A673 (cell line): ENCODE measurements around the gene SPRED3.

ENCODE experiments used
- EZH2 ChIP-seq: fragments of 200-600 bp; sonication (generic); IDR thresholded peaks from 2 replicates; pipeline ENCODE4 v1.6.1; 2017; ENCODE audit warnings: borderline replicate concordance, low read depth, mild to moderate bottlenecking, mixed read lengths, antibody characterized with exemption, low read length; ENCODE audit not compliant: poor library complexity, severe bottlenecking
- TF ChIP-seq, protein P1 (sequence below): fragments of 300-800, 200-600 bp; sonication (generic); conservative IDR thresholded peaks from 2 replicates; pipeline ENCODE4 v1.5.1; 2017; ENCODE audit warnings: low read depth, mild to moderate bottlenecking, antibody characterized with exemption, low read length, moderate library complexity, mixed read lengths

DNA sequence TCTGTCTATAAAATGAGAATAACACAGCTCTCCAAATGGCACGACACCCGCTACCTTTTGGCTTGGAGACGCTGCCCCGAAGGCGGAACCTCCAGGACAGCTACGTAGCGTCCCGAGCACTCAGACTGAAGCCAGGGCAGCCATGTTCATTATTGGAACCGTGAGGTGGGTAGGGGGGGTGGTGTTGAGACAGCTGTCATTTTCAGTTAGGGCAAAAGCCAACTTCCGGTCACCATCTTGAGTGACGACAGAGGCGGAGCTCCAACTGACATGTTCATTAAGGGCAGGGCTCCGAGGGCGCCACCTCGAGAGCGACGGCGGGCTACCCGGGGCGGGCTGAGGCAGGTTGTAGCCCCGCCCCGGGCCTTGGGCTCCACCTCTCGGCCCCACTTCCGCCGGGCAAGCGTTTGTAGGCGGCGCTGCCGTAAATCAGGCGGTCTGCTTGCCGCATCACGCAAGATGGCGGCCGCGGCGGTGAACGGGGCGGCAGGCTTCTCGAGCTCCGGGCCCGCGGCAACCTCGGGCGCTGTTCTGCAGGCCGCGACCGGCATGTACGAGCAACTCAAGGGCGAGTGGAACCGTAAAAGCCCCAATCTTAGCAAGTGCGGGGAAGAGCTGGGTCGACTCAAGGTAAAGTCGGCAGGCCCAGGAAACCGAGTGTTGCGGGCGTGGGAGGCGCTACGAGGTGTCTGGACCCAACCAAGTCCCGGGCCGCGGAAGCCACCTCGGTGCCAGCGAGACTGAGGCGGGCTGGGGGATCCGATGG lies 14.0 kb upstream of the SPRED3 start, which contains the start of gene PSMD8:
- TF ChIP-seq, protein P1, sequence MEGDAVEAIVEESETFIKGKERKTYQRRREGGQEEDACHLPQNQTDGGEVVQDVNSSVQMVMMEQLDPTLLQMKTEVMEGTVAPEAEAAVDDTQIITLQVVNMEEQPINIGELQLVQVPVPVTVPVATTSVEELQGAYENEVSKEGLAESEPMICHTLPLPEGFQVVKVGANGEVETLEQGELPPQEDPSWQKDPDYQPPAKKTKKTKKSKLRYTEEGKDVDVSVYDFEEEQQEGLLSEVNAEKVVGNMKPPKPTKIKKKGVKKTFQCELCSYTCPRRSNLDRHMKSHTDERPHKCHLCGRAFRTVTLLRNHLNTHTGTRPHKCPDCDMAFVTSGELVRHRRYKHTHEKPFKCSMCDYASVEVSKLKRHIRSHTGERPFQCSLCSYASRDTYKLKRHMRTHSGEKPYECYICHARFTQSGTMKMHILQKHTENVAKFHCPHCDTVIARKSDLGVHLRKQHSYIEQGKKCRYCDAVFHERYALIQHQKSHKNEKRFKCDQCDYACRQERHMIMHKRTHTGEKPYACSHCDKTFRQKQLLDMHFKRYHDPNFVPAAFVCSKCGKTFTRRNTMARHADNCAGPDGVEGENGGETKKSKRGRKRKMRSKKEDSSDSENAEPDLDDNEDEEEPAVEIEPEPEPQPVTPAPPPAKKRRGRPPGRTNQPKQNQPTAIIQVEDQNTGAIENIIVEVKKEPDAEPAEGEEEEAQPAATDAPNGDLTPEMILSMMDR = no peak; the same call in 1 of the 2 replicates
- no peak for TF ChIP-seq EZH2
